Neutrophil (primary cell): ENCODE measurements around the gene ZFAND3.

ENCODE experiments used
- H3K27ac ChIP-seq: fragments of 200-600 bp; sonication (generic); 2 replicates; pipeline ENCODE4 v1.5.1; 2016; ENCODE audit warnings: mild to moderate bottlenecking, moderate library complexity
- H3K27me3 ChIP-seq: fragments of 200-600 bp; sonication (generic); 2 replicates; pipeline ENCODE4 v1.6.0; 2016; ENCODE audit warnings: mild to moderate bottlenecking
- H3K36me3 ChIP-seq: fragments of 200-600 bp; sonication (generic); 2 replicates; pipeline ENCODE4 v1.5.1; 2017
- H3K4me1 ChIP-seq, 2 experiments: fragments of 200-600 bp in 1 of 2; sonication (generic) in 1 of 2; 1 replicate in 1 of 2; 2 replicates in 1 of 2; pipeline versions ENCODE4 v1.5.1 to v1.6.1; 2013 to 2016; ENCODE audit warnings: low read depth in 1 of 2, low read length in 1 of 2, mild to moderate bottlenecking in 1 of 2, moderate library complexity in 1 of 2; ENCODE audit not compliant: control insufficient read depth in 1 of 2, insufficient read depth in 1 of 2
- H3K4me3 ChIP-seq, 2 experiments: fragments of 200-600 bp in 1 of 2; sonication (generic) in 1 of 2; 1 replicate in 1 of 2; 2 replicates in 1 of 2; pipeline ENCODE4 v1.5.1; 2013 to 2016; ENCODE audit warnings: low read depth in 1 of 2, low read length in 1 of 2, mild to moderate bottlenecking in 1 of 2, moderate library complexity in 1 of 2
- H3K9me3 ChIP-seq: fragments of 200-600 bp; sonication (generic); 2 replicates; pipeline ENCODE4 v1.5.1; 2016
- TF ChIP-seq, protein P1 (sequence below): fragments of 200-600 bp; sonication (generic); IDR thresholded peaks from 2 replicates; pipeline ENCODE4 v1.5.1; 2016; ENCODE audit warnings: antibody characterized with exemption

Gene ZFAND3

DNA sequence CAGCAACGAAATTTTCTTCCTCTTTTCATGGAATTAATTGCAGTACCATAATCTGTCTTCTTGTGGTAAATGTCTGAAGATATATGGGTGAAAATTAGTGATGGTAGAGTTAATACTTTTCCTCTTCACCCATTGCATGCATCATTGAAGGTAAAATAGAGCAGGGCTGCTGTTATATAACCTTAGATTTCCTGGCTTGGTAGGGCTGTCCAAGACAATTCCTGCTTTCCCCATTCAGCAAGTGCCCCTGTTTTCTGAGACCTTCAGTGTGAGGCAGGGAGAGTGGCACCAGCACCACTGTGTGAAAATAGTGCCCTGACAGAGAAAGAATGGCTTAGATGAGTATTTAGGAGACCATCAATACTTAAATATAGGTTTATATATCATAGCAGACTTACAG lies 202.0 kb downstream of the ZFAND3 start:
- Histone ChIP-seq H3K9me3 (no peaks in the 10 kb centered on the region), H3K4me3 (no peak overlapping the region), H3K27ac (no peak overlapping the region), H3K27me3 (no peaks in the 10 kb centered on the region), H3K36me3 (no peaks in the 10 kb centered on the region), H3K4me1 (peaks cover 14 to 18% of the 10 kb centered on the region in 2 experiments)
- TF ChIP-seq, protein P1, sequence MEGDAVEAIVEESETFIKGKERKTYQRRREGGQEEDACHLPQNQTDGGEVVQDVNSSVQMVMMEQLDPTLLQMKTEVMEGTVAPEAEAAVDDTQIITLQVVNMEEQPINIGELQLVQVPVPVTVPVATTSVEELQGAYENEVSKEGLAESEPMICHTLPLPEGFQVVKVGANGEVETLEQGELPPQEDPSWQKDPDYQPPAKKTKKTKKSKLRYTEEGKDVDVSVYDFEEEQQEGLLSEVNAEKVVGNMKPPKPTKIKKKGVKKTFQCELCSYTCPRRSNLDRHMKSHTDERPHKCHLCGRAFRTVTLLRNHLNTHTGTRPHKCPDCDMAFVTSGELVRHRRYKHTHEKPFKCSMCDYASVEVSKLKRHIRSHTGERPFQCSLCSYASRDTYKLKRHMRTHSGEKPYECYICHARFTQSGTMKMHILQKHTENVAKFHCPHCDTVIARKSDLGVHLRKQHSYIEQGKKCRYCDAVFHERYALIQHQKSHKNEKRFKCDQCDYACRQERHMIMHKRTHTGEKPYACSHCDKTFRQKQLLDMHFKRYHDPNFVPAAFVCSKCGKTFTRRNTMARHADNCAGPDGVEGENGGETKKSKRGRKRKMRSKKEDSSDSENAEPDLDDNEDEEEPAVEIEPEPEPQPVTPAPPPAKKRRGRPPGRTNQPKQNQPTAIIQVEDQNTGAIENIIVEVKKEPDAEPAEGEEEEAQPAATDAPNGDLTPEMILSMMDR = no peak

- H3K4me3 ChIP-seq = no peak overlapping the region
- no peaks in the 10 kb centered on the region for H3K36me3 ChIP-seq
- no peaks in the 10 kb centered on the region for H3K9me3 ChIP-seq
- H3K27ac ChIP-seq = no peak overlapping the region
- no peaks in the 10 kb centered on the region for H3K27me3 ChIP-seq
- TF ChIP-seq, protein P1 = no peak
- peaks cover 13 to 15% of the 10 kb centered on the region in 2 experiments for H3K4me1 ChIP-seq
These were observed 203.2 kb downstream of the ZFAND3 start for GRCh38 chr6:38022688-38023087.

GRCh38 chr6:38024908-38025307 lies 205.4 kb downstream of the ZFAND3 start:
- H3K27ac ChIP-seq = no peak overlapping the region
- peaks cover 18 to 20% of the 10 kb centered on the region in 2 experiments for H3K4me1 ChIP-seq
- no peaks in the 10 kb centered on the region for H3K27me3 ChIP-seq
- H3K36me3 ChIP-seq = no peaks in the 10 kb centered on the region
- H3K9me3 ChIP-seq = no peaks in the 10 kb centered on the region
- no peak overlapping the region for H3K4me3 ChIP-seq
- TF ChIP-seq, protein P1 = no peak

- H3K9me3 ChIP-seq = no peaks in the 10 kb centered on the region
- TF ChIP-seq, protein P1 = no peak
- H3K36me3 ChIP-seq = no peaks in the 10 kb centered on the region
- H3K27ac ChIP-seq = no peak overlapping the region
- H3K4me1 ChIP-seq = peaks cover 18 to 20% of the 10 kb centered on the region in 2 experiments
- H3K27me3 ChIP-seq = no peaks in the 10 kb centered on the region
- no peak overlapping the region for H3K4me3 ChIP-seq
These were observed 205.9 kb downstream of the ZFAND3 start for GRCh38 chr6:38025451-38025850.

DNA sequence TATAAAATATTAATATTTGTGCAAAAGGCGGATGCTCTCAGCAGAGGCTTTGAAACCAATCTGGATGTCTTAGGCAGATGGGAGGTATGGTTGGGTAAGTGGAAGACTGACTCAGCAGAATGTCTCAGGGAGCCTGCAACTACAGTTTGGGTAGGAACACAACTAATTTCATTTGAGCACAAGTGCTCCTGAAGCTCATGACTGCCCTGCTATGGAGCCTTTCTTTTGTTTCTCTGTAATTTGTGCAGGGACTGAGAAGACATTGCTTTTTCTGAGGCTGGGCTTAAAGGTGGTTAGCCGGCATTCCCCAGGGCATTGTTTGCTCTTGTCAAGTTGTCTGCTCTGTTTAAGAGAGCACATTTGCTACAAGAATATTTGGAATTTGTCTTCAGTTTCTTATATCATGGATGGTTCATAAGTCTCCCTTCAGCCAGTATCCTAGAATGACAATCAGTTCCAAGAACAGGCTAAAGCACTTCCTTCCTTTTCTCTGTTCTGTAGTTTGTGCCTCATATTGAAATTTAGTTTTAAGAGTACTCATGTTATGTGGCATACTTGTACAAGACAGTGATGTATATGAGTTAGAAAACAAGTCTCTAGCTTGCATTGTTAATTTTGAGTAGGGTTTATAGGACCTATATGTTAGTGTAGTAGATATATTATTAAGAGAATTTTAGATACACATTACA lies 208.3 kb downstream of the ZFAND3 start:
- Histone ChIP-seq H3K4me3 (no peak overlapping the region), H3K4me1 (peaks cover 9 to 10% of the 10 kb centered on the region in 2 experiments), H3K27ac (peak overlapping the region; percentile 27), H3K36me3 (no peaks in the 10 kb centered on the region), H3K9me3 (no peaks in the 10 kb centered on the region), H3K27me3 (no peaks in the 10 kb centered on the region)
- TF ChIP-seq, protein P1 = no peak
